Right hindlimb (tissue), 1 donor: ENCODE data around the gene PLEKHM1.
A peak's percentile ranks its signal among the peaks of the same experiment; 100 is the strongest.

Source experiments
- DNase-seq: peaks from one replicate; pipeline ENCODE4 v3.0.0-alpha.2; 2018

Gene PLEKHM1

GRCh38 chr17:45395569-45396415 is 94.7 kb downstream of the PLEKHM1 start:
- no peak for DNase-seq

GRCh38 chr17:45394913-45395568 is 95.5 kb downstream of the PLEKHM1 start:
- DNase-seq: peak; percentile 91

GRCh38 chr17:45394564-45394912 is 96.0 kb downstream of the PLEKHM1 start:
- no peak for DNase-seq

- DNase-seq: no peak
These were observed 96.4 kb downstream of the PLEKHM1 start for GRCh38 chr17:45394091-45394490.

GRCh38 chr17:45393411-45393810 is 97.1 kb downstream of the PLEKHM1 start:
- no peak for DNase-seq

- DNase-seq: no peak
These were observed 98.6 kb downstream of the PLEKHM1 start for GRCh38 chr17:45391918-45392317.

GRCh38 chr17:45391291-45391690 is 99.2 kb downstream of the PLEKHM1 start:
- DNase-seq: no peak

- DNase-seq: no peak
These were observed 101.2 kb downstream of the PLEKHM1 start for GRCh38 chr17:45389354-45389753.

GRCh38 chr17:45388604-45389325 is 101.8 kb downstream of the PLEKHM1 start:
- no peak for DNase-seq

GRCh38 chr17:45387739-45388138 is 102.8 kb downstream of the PLEKHM1 start:
- DNase-seq: no peak

GRCh38 chr17:45386178-45386577 is 104.3 kb downstream of the PLEKHM1 start:
- DNase-seq: no peak
